TTC549 (cell line): ENCODE data around the gene AKAP9.
"Not testable (repeated sequence)": the region's sequence is repeated elsewhere in the genome, so short reads cannot be mapped to it uniquely, and the experiment has no call there.

Source experiments
- FAIRE-seq: peaks from 2 replicates; lab custom pipeline; 2012; peaks lifted over from hg19 to GRCh38; lab: Jason Lieb, UNC

AKAP9 gene

GRCh38 chr7:92013611-92014010 is 72.9 kb downstream of the AKAP9 start:
- no peak for FAIRE-seq

GRCh38 chr7:92020636-92021035 is 80.0 kb downstream of the AKAP9 start:
- no peak for FAIRE-seq

GRCh38 chr7:92025260-92025659 is 84.6 kb downstream of the AKAP9 start:
- no peak for FAIRE-seq

- not testable (repeated sequence) for FAIRE-seq
These were observed 86.0 kb downstream of the AKAP9 start for GRCh38 chr7:92026635-92027034.

- not testable (repeated sequence) for FAIRE-seq
These were observed 86.5 kb downstream of the AKAP9 start for GRCh38 chr7:92027128-92027527.

DNA sequence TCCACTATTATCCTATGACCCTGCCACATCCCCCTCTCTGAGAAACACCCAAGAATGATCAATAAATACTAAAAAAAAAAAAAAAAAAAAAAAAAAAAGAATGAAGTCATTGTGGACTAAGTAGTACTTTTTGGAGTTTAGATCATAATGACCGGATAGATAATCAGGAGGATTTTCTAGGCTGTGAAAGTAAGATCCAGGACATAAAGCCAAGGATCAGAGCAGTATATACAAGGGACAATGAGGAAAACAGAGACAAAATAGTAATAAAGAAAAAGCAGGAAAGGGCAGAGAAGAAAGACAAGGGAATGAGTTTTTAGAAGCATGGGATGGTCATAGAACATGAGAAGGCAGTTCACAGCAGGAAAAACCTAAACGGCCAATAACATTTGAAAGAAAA is 87.6 kb downstream of the AKAP9 start:
- no peak for FAIRE-seq

- FAIRE-seq: no peak
These were observed 88.0 kb downstream of the AKAP9 start for GRCh38 chr7:92028686-92029085.

GRCh38 chr7:92034116-92034515 is 93.5 kb downstream of the AKAP9 start:
- no peak for FAIRE-seq

DNA sequence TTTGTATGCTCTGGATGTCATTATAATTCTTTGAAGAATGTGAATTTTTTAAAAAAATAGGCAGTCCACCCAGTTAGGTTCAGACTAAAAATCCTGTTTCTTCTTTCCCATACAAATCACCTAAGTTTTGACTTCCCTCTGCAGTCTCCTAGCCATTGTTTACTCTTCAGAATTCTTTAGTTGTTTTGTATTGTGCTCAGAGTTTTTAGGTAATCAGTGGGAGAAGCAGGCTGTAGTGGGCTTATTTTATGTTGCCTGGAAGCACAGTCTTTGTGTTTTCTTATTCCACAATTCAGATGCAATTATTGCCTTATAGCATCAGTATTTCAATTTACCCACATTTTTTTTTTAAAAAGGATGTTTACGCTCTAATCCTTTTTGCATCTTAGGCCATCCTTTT is 94.9 kb downstream of the AKAP9 start:
- no peak for FAIRE-seq

DNA sequence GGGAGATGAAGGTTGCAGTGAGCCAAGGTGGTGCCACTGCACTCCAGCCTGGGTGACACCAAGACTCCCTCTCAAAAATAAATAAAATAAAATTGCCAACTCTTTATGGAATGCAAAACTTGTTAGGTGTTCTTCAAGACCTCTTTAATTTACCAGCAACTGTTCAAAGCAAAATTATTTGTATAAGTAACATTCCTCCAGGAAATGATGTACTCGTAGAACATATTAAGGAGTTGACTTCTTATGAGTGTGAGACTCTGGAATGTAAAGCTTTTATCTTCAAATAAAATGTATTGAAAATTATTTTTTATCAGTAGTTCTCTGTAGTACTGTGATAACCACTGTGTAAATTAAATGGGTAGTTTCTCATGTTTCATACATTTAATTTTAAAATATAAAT is 99.2 kb downstream of the AKAP9 start:
- no peak for FAIRE-seq

DNA sequence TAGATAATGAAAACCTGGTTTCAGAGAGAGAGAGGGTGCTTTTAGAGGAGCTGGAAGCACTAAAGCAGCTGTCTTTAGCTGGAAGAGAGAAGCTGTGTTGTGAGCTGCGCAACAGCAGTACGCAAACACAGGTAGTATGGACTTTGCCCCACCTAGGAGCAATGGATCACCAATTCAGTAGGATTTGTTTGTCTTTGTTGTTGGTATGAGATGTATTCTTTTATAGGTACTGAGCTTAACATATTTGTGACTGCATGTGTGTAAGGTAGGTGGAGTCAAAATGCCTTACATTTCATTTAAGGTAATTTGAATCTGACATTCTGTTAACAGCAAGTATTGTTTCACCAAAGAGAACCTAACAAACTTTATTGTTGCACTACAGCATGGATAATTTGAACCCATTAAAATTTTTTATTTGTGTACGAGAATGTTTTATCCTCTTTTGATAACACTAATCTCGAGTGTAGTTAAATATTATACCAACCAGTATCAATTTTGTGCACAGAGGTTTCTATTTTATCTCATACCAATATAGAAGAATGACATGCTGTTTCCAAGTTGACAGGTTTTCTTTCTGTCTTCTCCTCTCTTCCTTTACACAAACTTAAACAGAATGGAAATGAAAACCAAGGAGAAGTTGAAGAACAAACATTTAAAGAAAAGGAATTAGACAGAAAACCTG is 101.5 kb downstream of the AKAP9 start:
- no peak for FAIRE-seq

GRCh38 chr7:92043098-92043497 is 102.4 kb downstream of the AKAP9 start:
- no peak for FAIRE-seq

GRCh38 chr7:92043637-92044036 is 103.0 kb downstream of the AKAP9 start:
- no peak for FAIRE-seq

DNA sequence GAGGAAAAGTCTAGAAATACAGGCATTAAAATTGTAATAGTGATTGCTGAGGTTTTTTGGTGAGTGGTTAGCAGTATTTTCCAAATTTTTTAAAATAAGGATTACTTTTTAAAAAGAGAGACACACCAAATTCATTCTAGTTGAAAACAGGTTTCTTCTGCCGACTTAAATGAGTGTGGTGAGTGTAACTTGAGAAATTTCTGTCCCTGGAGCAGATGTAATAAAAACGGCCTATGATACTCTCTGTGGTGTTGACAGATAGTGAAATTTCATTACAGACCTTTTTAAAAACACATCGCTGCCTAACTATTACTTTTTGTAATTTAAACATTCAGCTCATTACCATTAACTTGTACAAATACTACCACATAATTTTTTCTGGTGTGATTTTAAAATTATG is 103.5 kb downstream of the AKAP9 start:
- FAIRE-seq: no peak

DNA sequence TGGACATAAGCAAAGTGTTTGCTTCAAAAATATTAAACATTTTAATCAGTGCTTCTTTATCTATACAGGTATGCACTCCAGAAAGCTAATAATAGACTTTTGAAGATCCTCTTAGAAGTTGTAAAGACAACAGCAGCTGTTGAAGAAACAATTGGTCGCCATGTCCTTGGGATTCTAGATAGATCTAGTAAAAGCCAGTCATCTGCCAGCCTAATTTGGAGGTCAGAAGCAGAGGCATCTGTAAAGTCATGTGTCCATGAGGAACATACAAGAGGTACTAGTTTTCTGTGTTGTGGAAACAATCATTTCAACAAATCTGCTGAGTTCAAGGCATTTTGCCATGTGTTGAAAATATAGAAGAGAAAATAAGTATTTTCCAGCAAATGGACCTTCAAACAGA is 104.3 kb downstream of the AKAP9 start:
- no peak for FAIRE-seq

- no peak for FAIRE-seq
These were observed 111.0 kb downstream of the AKAP9 start for GRCh38 chr7:92051655-92052054.

- FAIRE-seq: no peak
These were observed 111.5 kb downstream of the AKAP9 start for GRCh38 chr7:92052159-92052558.

- FAIRE-seq: no peak
These were observed 112.0 kb downstream of the AKAP9 start for GRCh38 chr7:92052684-92053083.

DNA sequence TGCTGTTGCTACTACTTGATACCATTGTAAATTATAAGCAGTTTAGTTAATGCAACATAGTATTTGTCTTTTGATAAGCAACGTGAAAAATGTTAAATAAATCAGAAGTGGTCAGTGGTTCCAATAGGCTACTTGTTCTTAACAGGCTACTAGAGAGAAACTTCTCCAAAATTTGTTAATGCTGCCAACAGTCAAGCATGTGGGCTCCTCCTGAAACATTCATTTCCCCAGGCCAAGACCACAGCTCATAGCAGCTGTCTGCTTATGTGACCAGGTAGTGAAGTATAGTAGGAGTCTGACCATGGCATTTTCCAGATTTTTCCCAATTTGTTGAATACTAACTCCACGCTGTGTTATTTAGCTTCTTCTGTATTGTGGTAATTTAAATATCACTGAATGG is 112.7 kb downstream of the AKAP9 start:
- no peak for FAIRE-seq

DNA sequence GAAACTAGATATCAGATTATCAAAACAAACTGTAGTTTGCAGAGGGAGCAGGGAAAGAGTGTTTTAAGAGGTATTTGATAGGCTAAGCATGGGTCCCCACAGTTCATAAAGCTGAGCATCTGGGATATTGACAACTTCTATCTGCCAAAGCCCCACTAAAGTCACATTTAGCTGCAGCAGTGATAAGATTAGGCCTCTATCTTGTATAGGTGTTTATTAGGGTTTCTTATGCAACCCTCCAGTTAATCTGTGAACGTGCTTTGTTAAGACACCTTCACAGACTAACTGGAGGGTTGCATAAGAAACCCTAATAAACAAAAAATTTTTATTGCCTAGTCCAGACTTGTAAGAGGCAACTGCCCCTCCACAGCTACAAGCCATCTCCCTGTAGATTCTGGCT is 115.6 kb downstream of the AKAP9 start:
- FAIRE-seq: no peak

GRCh38 chr7:92057375-92057774 is 116.7 kb downstream of the AKAP9 start:
- FAIRE-seq: no peak

DNA sequence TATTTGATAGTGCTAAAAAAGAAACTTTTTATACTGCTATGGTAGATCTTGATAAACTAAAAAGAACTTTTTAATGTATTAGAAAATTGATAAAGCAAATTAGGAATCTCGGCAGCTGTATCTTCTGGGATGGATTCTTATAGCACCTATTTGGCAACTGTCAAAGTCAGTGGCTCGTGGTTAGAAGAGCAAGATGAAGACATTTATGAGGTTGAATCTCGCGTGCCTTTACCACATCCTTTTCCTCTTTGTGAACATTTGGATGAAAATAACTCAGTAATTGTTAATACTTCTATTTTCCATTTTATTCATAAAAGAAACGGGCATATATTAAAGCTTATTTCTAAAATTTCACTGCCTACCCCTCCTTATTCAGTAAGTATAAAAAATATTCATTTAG is 117.4 kb downstream of the AKAP9 start:
- no peak for FAIRE-seq

DNA sequence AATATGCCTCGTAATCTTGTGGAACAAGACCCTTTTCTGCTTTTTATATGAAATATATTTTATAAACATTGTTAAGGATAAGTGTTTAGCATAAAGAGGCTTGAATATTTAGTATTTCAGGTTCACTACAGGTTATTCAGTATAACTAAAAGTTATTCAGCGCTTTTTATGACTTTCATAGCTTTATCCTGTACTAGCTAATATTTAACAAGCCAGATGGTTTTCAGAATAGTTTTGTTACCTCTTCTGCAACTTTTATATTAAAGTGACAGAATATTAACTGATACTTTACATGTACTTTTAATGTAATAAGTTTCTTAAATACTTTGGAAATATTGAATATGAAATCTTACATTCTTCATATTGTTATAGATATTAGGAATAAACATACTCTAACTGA is 118.2 kb downstream of the AKAP9 start:
- FAIRE-seq: no peak

GRCh38 chr7:92061154-92061553 is 120.5 kb downstream of the AKAP9 start:
- FAIRE-seq: no peak
